ENCODE data around the gene CYP3A5.

CYP3A5 gene

DNA sequence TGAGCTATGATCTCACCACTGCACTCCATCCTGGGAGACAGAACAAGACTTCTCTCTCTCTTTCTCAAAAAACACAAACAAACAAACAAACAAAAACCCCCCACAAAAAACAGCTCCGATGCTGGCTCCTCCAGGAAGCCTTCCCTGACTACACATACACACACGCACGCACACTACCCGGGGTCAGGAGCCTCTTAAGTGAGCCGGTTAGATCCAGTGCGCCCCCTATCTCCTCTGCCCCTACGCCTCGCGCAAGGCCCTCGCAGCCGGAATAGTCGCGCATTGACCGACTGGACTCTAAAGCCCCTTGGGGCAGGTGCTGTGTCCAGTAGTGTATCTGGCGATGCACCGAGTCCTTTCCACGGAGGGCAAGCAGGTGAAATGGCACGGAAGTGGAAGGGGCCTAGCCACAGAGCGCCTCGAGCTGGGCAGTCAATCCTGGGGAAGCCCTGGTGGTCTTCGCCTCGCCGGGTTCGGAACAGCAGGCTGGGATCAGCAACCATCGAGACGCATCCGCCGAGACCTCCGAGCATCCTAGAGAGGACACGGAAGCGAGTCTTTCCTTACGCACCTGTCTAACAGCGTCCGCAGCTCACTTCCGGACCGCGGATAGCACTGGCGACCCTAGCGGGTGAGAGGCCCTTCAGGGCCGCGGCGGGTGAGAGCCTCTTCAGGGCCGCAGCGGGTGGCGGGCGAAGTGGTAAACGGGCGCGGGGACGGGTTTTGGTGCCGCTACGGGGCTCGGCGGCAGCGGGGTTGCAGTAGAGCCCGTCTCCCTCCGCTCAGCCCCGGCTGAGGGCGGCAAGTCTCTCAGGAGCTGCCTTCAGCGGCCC is 63.2 kb downstream of the CYP3A5 start, which contains the start of gene ZSCAN25:
Gene ZSCAN25, plus strand, starts transcription at position 588 of the 833 bp plus-strand sequence. CDS start 2,661 bp downstream, outside the sequence.
- peak; percentile 64 for TF ChIP-seq CTCF (IDR thresholded peaks at IDR 0.05; ENCODE audit: low read depth, low read length, missing control alignments)
- DNase-seq: peak; percentile 89
- Histone ChIP-seq H3K27me3 (replicated peaks) (no peaks in the 10 kb centered on the region), H3K4me3 (ENCODE audit: low read depth, low read length) (peak within 1 kb of the TSS; percentile 94), H3K36me3 (replicated peaks) (peaks cover 14% of the 10 kb centered on the region), H3K27ac (peak within 1 kb of the TSS; percentile 47)
- in situ Hi-C loops (cut with HindIII; ENCODE audit: low pct_ligation_motif_present, low sequenced_read_pairs): no loop called here

DNA sequence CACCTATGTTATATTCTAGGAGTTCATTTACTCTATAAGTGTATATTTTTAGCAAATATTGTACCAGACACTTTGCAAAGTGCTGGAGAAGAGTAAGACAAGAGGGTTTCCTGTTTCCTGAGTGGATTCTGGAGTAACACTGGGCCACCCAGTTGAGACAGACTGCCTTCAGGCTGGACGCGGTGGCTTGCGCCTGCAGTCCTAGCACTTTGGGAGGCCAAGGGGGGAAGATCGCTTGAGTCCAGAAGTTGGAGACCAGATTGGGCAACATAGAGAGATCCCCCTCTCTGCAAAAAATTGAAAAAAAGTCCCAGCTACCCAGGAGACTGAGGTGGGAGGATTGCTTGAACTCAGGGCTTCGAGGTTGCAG is 63.8 kb downstream of the CYP3A5 start:
- TF ChIP-seq CTCF (IDR thresholded peaks at IDR 0.05; ENCODE audit: low read depth, low read length, missing control alignments): no peak
- H3K27ac ChIP-seq: peak overlapping the region; percentile 47

GRCh38 chr7:99614495-99614894 is 65.3 kb downstream of the CYP3A5 start:
- no peak for DNase-seq
- TF ChIP-seq CTCF (IDR thresholded peaks at IDR 0.05; ENCODE audit: low read depth, low read length, missing control alignments): no peak
- Histone ChIP-seq H3K27me3 (replicated peaks) (no peaks in the 10 kb centered on the region), H3K27ac (no peak overlapping the region), H3K36me3 (replicated peaks) (peaks cover 3% of the 10 kb centered on the region), H3K4me3 (ENCODE audit: low read depth, low read length) (no peak overlapping the region)
- in situ Hi-C loops (cut with HindIII; ENCODE audit: low pct_ligation_motif_present, low sequenced_read_pairs): no loop called here

More for the DNA sequence above, 63.8 kb downstream of the CYP3A5 start:
- Histone ChIP-seq H3K4me3 (ENCODE audit: low read depth, low read length) (peak overlapping the region; percentile 94), H3K27me3 (replicated peaks) (no peaks in the 10 kb centered on the region), H3K36me3 (replicated peaks) (peaks cover 8% of the 10 kb centered on the region)
- DNase-seq: no peak
- in situ Hi-C loops (cut with HindIII; ENCODE audit: low pct_ligation_motif_present, low sequenced_read_pairs): no loop called here

DNA sequence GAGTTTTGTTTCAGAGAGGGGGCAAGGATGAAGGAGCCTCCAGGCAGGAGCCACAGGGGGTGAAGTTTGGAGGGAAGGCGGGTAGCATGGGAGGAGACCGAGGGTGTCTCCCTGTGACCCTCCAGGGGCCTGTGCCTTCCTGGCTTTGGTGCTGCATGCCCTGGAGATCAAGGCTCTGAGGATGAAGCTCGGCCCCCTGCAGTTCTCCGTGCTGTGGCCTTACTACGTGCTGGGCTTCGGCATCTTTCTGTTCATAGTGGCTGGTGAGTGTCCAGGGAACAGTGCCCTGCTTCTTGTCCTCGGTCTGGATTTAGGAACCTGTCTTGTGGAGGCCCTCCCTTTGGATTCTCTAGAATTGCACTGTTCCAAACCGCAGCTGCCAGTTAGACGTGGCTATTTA is 72.2 kb downstream of the CYP3A5 start:
- no peaks in the 10 kb centered on the region for H3K36me3 ChIP-seq (replicated peaks)
- TF ChIP-seq CTCF (IDR thresholded peaks at IDR 0.05; ENCODE audit: low read depth, low read length, missing control alignments): no peak
- H3K27ac ChIP-seq: no peak overlapping the region
- no peak for DNase-seq
- in situ Hi-C loops (cut with HindIII; ENCODE audit: low pct_ligation_motif_present, low sequenced_read_pairs): no loop called here
- no peak overlapping the region for H3K4me3 ChIP-seq (ENCODE audit: low read depth, low read length)
- H3K27me3 ChIP-seq (replicated peaks): no peaks in the 10 kb centered on the region

GRCh38 chr7:99606531-99606930 is 73.3 kb downstream of the CYP3A5 start:
- DNase-seq: no peak
- Histone ChIP-seq H3K36me3 (replicated peaks) (no peaks in the 10 kb centered on the region), H3K4me3 (ENCODE audit: low read depth, low read length) (no peak overlapping the region), H3K27ac (no peak overlapping the region), H3K27me3 (replicated peaks) (no peaks in the 10 kb centered on the region)
- no peak for TF ChIP-seq CTCF (IDR thresholded peaks at IDR 0.05; ENCODE audit: low read depth, low read length, missing control alignments)
- in situ Hi-C loops (cut with HindIII; ENCODE audit: low pct_ligation_motif_present, low sequenced_read_pairs): no loop called here

Data from brain microvascular endothelial cell (primary cell).